Occipital lobe (tissue), 2 donors: ENCODE results near the gene C19orf18. TPM values are rescaled to one million over a fixed set of nuclear protein-coding genes. Genes with fewer than 3 reads are reported as not detected.
A peak's percentile ranks its signal among the peaks of the same experiment; 100 is the strongest.

ENCODE experiments used
- DNase-seq: peaks from one replicate; lab custom pipeline; 2025; lab: John Stamatoyannopoulos, UW
- total RNA-seq: library from RNA; depleted of rRNA; stranded (reverse); fragments of >200 nt; gene quantifications from one replicate; pipeline ENCODE4 v1.2.3, GENCODE V29; 2014

C19orf18 gene
- total RNA-seq, 1 donor from 2014 or later, result not detected

DNA sequence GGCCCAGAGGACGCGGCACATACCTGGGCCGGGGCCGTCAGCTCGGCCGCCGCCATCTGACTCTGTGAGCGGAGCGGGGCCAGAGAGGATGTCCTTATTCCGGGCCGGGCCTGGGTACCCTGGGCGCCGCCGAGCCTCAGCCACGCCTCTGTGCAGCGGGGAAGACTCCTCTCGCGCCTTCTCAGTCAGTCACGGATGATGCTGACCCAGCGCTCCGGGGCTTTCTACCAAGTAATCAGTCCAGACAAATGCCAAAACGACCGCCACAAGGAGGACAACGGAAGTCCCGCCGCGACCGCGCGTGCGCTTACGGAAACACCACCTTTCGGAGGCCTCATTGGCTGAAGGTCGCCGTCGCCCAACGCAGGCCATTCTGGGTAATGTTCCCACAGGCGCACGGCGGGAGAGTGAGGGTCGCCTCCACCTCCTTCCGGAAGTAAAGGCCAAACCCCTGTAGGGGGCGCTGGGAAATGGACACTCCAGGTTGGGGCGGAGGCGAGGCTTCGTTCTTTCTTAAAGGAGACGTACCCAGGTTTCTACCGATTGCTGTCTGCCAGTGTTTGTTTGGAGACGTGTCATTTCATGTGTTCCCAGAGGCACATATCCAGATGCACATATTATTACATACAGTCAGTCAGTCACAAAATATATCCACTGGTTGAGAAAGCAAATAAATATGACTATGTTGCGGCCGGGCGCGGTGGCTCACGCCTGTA is 26.8 kb downstream of the C19orf18 start, which contains the start of gene ZNF256:
Gene ZNF256, minus strand, starts transcription at position 288 of the 716 bp plus-strand sequence. Its CDS starts 232 bp downstream, at position 56.
- peak; percentile 95 for DNase-seq

DNA sequence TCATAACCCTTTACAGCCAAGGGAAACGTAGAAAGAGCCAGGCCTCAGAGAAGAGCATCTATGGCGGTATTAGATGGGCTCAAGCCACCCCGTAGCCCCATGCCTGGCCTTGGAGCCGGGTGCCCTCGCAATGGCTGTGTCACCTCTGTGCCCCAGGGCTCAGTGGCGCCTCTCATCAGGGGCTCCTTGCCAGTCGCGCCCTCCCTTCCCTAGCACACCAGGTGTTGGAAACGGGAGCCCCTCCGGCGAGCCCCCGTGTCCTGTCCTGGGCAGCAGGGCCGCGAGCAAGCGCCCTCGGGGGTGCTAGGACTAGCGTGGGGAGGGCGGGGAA is 27.3 kb downstream of the C19orf18 start:
- peak; percentile 15 for DNase-seq

DNA sequence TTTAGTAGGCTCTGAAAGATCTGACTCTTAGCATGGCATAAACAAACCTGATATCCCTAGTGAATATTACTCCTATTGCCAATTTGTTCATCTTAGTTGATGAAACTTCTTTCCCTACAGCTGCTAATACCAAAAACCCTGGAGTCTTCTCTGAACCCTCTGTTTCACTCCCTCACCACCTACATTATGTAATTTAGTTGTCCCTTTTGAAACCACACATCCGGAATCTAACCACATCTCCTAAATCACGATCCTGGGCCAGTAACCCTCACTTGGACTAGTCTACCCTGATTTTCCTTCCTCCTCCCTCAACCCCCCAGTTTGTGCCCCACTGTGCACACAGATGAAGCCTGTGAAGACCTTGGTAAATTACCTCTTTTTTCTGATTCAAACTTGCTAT is 28.0 kb downstream of the C19orf18 start:
- DNase-seq, result no peak

DNA sequence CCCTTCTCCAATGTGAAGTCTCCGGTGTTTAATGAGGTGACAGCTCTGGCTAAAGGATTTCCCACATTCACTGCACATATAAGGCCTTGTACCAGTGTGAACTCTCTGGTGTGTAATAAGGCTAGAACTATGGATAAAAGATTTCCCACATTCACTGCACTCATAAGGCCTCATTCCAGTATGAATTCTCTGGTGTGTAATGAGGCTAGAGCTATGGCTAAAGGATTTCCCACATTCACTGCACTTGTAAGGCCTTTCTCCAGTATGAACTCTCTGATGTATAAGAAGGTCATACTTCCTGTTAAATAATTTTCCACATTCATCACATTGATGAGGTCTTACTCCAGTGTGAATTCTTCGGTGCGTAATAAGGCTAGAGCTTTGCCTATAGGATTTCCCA is 32.7 kb downstream of the C19orf18 start:
- no peak for DNase-seq

DNA sequence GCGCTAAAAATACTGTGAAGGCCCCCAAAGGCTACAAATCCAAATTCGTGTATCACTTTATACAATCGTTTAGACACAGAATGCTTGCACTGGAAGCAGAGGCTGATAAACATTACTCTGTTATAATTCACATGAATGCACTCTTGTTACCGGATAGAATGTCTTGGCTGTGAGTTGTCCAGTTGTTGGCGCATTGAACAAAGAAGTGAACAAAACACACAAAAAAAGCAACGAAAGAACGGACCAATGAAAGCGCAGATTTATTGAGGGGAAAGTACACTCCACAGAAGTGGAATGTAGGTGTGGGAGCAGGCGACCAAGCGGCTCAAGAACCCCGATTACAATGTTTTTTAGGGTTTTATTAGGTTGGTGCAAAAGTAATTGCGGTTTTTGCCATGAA is 38.6 kb downstream of the C19orf18 start:
- no peak for DNase-seq

DNA sequence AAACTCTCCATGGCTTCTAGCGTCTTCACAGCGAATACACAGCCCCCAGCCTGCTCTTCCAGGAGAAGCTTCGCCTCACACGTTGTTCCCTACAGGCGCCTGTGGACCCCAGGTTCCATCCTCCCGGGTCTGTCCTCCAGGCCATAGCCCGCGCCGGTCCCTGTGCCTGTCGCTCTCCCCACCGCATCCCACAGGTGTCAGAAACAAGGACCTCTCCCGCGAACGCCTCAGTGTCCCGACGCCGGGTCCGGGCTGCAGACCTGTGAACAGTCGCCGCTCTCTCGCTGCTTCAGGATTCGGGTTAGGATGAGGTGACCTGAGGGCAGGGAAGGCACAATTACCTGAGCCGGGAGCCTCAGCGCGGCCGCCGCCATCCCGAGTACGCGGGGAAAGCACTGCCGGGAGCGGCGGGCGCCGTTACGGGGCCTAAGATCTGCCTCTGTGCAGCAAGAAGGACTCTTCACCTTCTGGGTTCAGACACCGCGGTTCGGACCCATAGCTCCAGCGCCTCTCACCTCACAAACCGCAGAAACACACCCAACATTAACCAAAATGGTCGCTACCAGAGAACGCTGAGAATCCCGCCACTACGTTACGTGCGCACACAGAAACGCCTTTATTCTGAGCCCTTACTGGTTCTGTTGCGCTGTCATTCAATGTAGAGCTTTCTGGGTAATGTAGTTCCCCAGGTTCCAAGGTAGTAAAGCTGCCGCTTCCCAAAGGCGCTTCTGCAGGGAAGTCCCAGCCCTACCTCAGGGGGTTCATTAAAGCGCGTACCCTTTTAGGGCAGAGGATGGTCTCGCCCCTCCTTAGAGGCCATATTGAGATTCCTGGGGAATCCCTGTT is 39.3 kb downstream of the C19orf18 start, which contains the start of gene ZNF418:
Gene ZNF418, minus strand, starts transcription at position 583 of the 846 bp plus-strand sequence. CDS start 1,580 bp downstream, outside the sequence.
- peak; percentile 72 for DNase-seq

DNA sequence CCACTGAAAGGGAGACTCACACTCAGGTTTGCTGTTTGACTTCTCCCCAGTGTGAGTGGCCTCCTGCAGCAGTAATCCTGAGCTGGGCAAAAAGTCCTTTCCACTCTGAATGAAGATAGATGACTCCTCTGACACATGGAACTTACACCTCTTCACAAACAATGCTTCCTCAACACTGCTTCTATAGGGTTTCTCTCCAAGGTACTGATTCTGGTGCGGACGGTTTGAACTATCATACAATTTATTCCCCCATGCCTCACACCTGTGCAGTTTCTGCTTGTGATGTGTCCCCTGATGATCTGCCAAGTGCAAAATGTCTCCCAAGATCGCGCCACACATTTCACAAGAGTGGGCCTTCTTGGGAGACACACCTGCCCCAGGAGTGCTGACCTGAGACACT is 46.7 kb downstream of the C19orf18 start:
- no peak for DNase-seq

DNA sequence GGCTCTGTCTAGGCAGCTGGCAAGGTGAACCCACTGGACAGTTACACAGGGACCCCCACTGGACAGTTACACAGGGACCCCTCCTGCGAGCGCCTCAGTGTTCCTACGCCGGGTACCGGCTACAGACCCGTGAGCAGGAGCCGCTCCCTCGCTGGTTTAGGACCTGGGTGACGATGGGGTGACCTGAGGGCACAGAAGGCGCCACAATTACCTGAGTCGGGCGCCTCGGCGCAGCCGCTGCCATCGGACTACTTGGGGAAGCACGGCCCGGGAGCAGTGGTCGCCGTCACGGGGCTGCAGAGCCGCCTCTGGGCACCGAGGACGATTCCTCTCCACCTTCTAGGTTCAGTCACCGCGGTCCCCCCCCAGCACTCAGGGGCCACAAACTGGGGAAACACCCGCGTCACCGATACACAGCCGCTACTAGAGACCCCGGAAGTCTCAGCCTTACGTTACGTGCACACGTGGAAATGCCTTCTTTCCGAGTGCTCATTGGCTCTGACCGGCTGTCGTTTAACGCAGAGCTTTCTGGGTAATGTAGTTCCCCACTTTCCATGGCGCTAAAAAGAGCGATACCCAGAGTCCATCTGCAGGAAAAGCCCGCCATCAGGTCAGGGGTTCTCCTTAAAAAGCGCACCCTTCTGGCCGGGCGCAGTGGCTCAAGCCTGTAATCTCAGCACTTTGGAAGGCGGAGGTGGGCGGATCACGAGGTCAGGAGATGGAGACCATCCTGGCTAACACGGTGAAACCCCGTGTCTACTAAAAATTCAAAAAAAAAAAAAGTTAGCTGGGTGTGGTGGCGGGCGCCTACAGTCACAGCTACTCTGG is 58.0 kb downstream of the C19orf18 start, which contains the start of gene ZNF417:
Gene ZNF417, minus strand, starts transcription at position 425 of the 828 bp plus-strand sequence. Its CDS starts 181 bp downstream, at position 244.
- peak; percentile 80 for DNase-seq

DNA sequence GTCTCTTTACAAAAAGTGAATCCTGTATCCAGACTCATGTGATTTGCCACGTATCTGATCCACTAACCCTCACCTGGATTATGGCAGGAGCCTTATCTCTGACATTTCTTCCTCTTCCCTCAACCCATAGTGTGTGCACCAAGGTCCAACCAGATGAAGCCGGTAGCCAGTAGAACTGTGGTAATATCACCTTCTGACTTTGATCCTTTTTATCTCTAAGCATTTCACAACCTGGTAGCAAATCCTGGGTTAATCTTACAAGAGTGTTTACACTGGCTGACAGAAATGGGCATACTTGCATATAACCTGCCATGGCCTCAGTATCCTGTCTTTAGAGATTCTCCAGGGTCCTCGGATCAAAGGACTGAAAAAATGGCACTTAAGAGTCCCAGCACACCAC is 59.8 kb downstream of the C19orf18 start:
- DNase-seq, result no peak

Other genes with a start within 250 kb of the C19orf18 start
- 36.2 TPM for gene ZNF671, start 246.9 kb downstream of the C19orf18 start, total RNA-seq
- gene ZNF776, start 227.7 kb downstream of the C19orf18 start, total RNA-seq, result 51.6 TPM
- gene ZNF586, start 204.9 kb downstream of the C19orf18 start, total RNA-seq, result 69.7 TPM
- gene ZNF552, start 159.6 kb downstream of the C19orf18 start, total RNA-seq, result 9.7 TPM
- gene ZNF587B, start 144.2 kb downstream of the C19orf18 start, total RNA-seq, result 20.9 TPM
- gene ZNF587, start 124.7 kb downstream of the C19orf18 start, total RNA-seq, result 34.5 TPM
- 32.8 TPM for gene ZNF814, start 85.5 kb downstream of the C19orf18 start, total RNA-seq
- gene ZNF417, start 57.9 kb downstream of the C19orf18 start, total RNA-seq, result 39.3 TPM
- gene ZNF418, start 39.1 kb downstream of the C19orf18 start, total RNA-seq, result 64.3 TPM
- 15.6 TPM for gene ZNF256, start 26.8 kb downstream of the C19orf18 start, total RNA-seq
- gene ZNF606, start 28.3 kb upstream of the C19orf18 start, total RNA-seq, result 57.1 TPM
- gene ZSCAN1, start 59.5 kb upstream of the C19orf18 start, total RNA-seq, result 0.62 TPM
- gene ZNF135, start 84.7 kb upstream of the C19orf18 start, total RNA-seq, result 13.4 TPM
- 87.0 TPM for gene ZSCAN18, start 123.7 kb upstream of the C19orf18 start, total RNA-seq
- 28.4 TPM for gene ZNF329, start 176.3 kb upstream of the C19orf18 start, total RNA-seq
- gene ZNF274, start 208.5 kb upstream of the C19orf18 start, total RNA-seq, result 25.1 TPM